Natural killer cell (primary cell): Measurements from ENCODE around the gene CDH26. TPM values are rescaled to one million over a fixed set of nuclear protein-coding genes. Genes with fewer than 3 reads are reported as not detected.

ENCODE experiments used
- ATAC-seq, 3 donors: fragments of 150-1000 bp in 2 of 3; fragments of 200-7000 bp in 1 of 3; cut with Tn5 transposase; 1 replicate in 1 of 3; 2 replicates in 2 of 3; pipeline ENCODE4 v1.10.0; 2021; ENCODE audit warnings: mild to moderate bottlenecking in 2 of 3, moderate library complexity in 2 of 3
- DNase-seq, 2 donors: peaks; one replicate each; pipeline versions ENCODE4 v3.0.0 to v3.0.0-alpha.2; 2013 to 2021; ENCODE audit warnings: mixed read lengths in 1 of 2
- H3K27ac ChIP-seq: one replicate; pipeline ENCODE4 v1.5.1; 2013; ENCODE audit warnings: mild to moderate bottlenecking, low read length
- H3K27me3 ChIP-seq: one replicate; pipeline ENCODE4 v1.6.1; 2013; ENCODE audit warnings: low read length; ENCODE audit not compliant: control insufficient read depth, insufficient read depth
- H3K36me3 ChIP-seq: one replicate; pipeline ENCODE4 v1.6.1; 2013; ENCODE audit warnings: low read length; ENCODE audit not compliant: control insufficient read depth, insufficient read depth
- H3K4me1 ChIP-seq: one replicate; pipeline ENCODE4 v1.6.1; 2013; ENCODE audit warnings: low read length; ENCODE audit not compliant: control insufficient read depth, insufficient read depth
- H3K4me3 ChIP-seq: one replicate; pipeline ENCODE4 v1.5.1; 2013; ENCODE audit warnings: low read length
- H3K9me3 ChIP-seq: one replicate; pipeline ENCODE4 v1.6.1; 2013; ENCODE audit warnings: low read length; ENCODE audit not compliant: control insufficient read depth, insufficient read depth
- H3K27ac Mint-ChIP-seq, 2 donors: one replicate each; pipeline ENCODE4 v1.8.0; 2022; ENCODE audit warnings: mild to moderate bottlenecking in 2 of 2, mixed read lengths in 2 of 2, moderate library complexity in 1 of 2
- H3K27me3 Mint-ChIP-seq, 2 donors: one replicate each; pipeline ENCODE4 v1.8.0; 2022; ENCODE audit warnings: low read depth in 2 of 2, mixed read lengths in 2 of 2
- H3K36me3 Mint-ChIP-seq: one replicate; pipeline ENCODE4 v1.8.0; 2022; ENCODE audit warnings: mixed read lengths
- H3K4me1 Mint-ChIP-seq, 2 donors: one replicate each; pipeline ENCODE4 v1.8.0; 2022; ENCODE audit warnings: mixed read lengths in 2 of 2
- H3K4me3 Mint-ChIP-seq: one replicate; pipeline ENCODE4 v1.8.0; 2022; ENCODE audit warnings: mild to moderate bottlenecking, moderate library complexity, mixed read lengths
- H3K9me3 Mint-ChIP-seq, 2 donors: one replicate each; pipeline ENCODE4 v1.8.0; 2022; ENCODE audit warnings: mixed read lengths in 2 of 2
- WGBS: methylation state at CpG from one replicate; pipeline ENCODE4 v1.1.7; 2013; ENCODE audit warnings: missing lambda C conversion rate; ENCODE audit not compliant: insufficient coverage; 5-methylcytosine and 5-hydroxymethylcytosine counted together
- intact Hi-C: fragments of 100-400 bp; cut with micrococcal nuclease; formaldehyde crosslinking; loops from one replicate; pipeline ENCODE4 v1.14.2; 2022
- total RNA-seq, 4 donors: library from RNA; stranded (reverse); fragments of 120-200 nt in 1 of 4; gene quantifications; one replicate each; pipeline versions ENCODE4 v1.2.3 to v1.2.4, GENCODE V29; 2013 to 2022
- TF ChIP-seq, protein P1 (sequence below): fragments of 200-600 bp; IDR thresholded peaks from one replicate; pipeline ENCODE4 v1.8.0; 2022; ENCODE audit warnings: antibody characterized with exemption

Gene CDH26
- total RNA-seq, 3 donors from 2014 or later (not counting 1 experiment from before 2014, with no cell fraction given): 1.2 to 2.0 (median 1.8) TPM

DNA sequence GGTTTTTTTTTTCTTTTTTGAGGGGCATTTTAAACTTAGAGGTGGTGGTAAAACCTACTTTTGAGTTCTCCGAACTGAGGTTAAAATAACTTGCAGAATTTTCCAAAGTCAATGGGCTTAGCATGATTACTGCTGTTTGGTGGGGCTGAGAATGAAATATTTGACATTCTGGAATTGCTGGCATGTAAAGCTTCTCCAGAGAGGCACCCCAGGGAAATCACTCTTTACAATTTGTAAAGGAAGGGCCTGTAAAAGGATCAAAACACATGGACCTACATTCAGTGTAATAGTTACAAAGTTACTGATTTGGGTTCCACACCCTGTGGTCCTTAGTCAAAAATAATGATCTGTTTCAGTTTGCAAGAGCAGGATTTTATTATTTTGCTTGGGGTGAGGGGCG, 12.5 kb upstream of the CDH26 start:
- intact Hi-C loops: loop anchor here (5.0 to 10.0 kb wide), 2 partner anchors 1282 to 1949 kb away; no protein-coding TSS in a partner anchor
- Mint-ChIP-seq H3K27ac (no peak overlapping the region), H3K36me3 (no peaks in the 10 kb centered on the region), H3K4me3 (no peak overlapping the region), H3K4me1 (peaks cover 21 to 33% of the 10 kb centered on the region in 2 donors), H3K9me3 (no peaks in the 10 kb centered on the region), H3K27me3 (no peaks in the 10 kb centered on the region)
- no peak for DNase-seq
- Histone ChIP-seq H3K36me3 (peaks cover 37% of the 10 kb centered on the region), H3K9me3 (no peaks in the 10 kb centered on the region), H3K27ac (no peak overlapping the region), H3K4me3 (no peak overlapping the region), H3K27me3 (no peaks in the 10 kb centered on the region), H3K4me1 (peaks cover 7% of the 10 kb centered on the region)
- ATAC-seq: no peak
- 96% methylated on average over 2 of the region's 2 CpGs for WGBS
- TF ChIP-seq, protein P1, sequence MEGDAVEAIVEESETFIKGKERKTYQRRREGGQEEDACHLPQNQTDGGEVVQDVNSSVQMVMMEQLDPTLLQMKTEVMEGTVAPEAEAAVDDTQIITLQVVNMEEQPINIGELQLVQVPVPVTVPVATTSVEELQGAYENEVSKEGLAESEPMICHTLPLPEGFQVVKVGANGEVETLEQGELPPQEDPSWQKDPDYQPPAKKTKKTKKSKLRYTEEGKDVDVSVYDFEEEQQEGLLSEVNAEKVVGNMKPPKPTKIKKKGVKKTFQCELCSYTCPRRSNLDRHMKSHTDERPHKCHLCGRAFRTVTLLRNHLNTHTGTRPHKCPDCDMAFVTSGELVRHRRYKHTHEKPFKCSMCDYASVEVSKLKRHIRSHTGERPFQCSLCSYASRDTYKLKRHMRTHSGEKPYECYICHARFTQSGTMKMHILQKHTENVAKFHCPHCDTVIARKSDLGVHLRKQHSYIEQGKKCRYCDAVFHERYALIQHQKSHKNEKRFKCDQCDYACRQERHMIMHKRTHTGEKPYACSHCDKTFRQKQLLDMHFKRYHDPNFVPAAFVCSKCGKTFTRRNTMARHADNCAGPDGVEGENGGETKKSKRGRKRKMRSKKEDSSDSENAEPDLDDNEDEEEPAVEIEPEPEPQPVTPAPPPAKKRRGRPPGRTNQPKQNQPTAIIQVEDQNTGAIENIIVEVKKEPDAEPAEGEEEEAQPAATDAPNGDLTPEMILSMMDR: no peak

DNA sequence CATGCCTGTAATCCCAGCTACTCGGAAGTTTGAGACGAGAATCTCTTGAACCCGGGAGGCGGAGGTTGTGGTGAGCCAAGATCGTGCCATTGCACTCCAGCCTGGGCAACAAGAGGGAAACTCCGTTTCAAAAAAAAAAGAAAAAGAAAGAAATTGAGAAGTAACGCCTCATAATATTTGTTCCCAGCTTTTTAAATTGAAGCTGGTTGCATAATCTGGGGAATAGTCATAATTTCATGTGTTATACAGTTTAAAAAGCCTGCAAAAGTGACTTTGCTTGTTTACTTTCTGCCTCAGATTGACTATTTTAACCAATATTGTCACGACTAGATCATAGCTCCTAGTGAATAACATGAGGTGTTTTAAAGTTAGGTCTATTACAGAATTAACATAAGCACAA, 10.8 kb upstream of the CDH26 start:
- no peaks in the 10 kb centered on the region for H3K36me3 Mint-ChIP-seq
- peaks cover 11 to 17% of the 10 kb centered on the region in 2 donors for H3K4me1 Mint-ChIP-seq
- no peak overlapping the region for H3K4me3 ChIP-seq
- ATAC-seq (no peak), DNase-seq (no peak)
- peaks cover 3% of the 10 kb centered on the region for H3K4me1 ChIP-seq
- H3K9me3 ChIP-seq: no peaks in the 10 kb centered on the region
- H3K27ac Mint-ChIP-seq: no peak overlapping the region
- no peaks in the 10 kb centered on the region for H3K27me3 Mint-ChIP-seq
- no peak overlapping the region for H3K4me3 Mint-ChIP-seq
- no peak overlapping the region for H3K27ac ChIP-seq
- TF ChIP-seq, protein P1: no peak
- peaks cover 35% of the 10 kb centered on the region for H3K36me3 ChIP-seq
- WGBS: 94% methylated on average over 7 of the region's 8 CpGs
- intact Hi-C loops: loop anchor here (5.0 to 10.0 kb wide), 2 partner anchors 1280 to 1947 kb away; no protein-coding TSS in a partner anchor
- H3K27me3 ChIP-seq: no peaks in the 10 kb centered on the region
- no peaks in the 10 kb centered on the region for H3K9me3 Mint-ChIP-seq

DNA sequence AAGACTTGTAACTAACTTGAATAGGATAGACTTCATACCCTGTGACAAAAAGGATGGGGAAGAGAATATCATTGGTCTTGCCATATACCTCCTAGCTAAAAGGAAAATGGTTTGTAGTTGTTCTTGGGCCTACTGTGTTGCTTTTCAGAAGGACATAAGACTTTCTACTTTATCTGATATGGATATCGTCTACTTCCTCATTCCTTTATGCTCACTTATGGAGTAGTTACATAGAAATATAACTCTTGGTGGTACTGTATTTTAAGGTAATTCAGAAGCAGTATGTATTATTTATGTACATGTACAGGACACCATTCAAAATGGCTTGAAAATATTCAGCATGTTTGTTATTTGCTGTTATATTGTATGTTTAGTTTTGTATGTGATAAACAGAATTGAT, 10.0 kb upstream of the CDH26 start:
- no peak overlapping the region for H3K27ac ChIP-seq
- no peak for ATAC-seq
- intact Hi-C loops: loop anchor here (5.0 to 10.0 kb wide), 2 partner anchors 1279 to 1947 kb away; no protein-coding TSS in a partner anchor

More for the DNA sequence above, 10.0 kb upstream of the CDH26 start:
- no CpG with 5 or more reads among the region's 1 CpG for WGBS
- TF ChIP-seq, protein P1: no peak
- DNase-seq: no peak
- Mint-ChIP-seq H3K4me1 (peaks cover 11 to 16% of the 10 kb centered on the region in 2 donors), H3K4me3 (no peak overlapping the region), H3K9me3 (no peaks in the 10 kb centered on the region), H3K36me3 (no peaks in the 10 kb centered on the region), H3K27ac (peak overlapping the region; percentile 76 to 92), H3K27me3 (no peaks in the 10 kb centered on the region)
- Histone ChIP-seq H3K36me3 (peaks cover 26% of the 10 kb centered on the region), H3K9me3 (no peaks in the 10 kb centered on the region), H3K4me1 (peaks cover 3% of the 10 kb centered on the region), H3K4me3 (no peak overlapping the region), H3K27me3 (no peaks in the 10 kb centered on the region)
